Ecto neural progenitor cell (in vitro differentiated cells): ENCODE measurements around the gene SERPINB1.
"Not testable (repeated sequence)": the region's sequence is repeated elsewhere in the genome, so short reads cannot be mapped to it uniquely, and the experiment has no call there.

Source experiments
- DNase-seq: peaks from one replicate; pipeline ENCODE4 v3.0.0-alpha.2; 2018; ENCODE audit warnings: low spot score

SERPINB1 gene

DNA sequence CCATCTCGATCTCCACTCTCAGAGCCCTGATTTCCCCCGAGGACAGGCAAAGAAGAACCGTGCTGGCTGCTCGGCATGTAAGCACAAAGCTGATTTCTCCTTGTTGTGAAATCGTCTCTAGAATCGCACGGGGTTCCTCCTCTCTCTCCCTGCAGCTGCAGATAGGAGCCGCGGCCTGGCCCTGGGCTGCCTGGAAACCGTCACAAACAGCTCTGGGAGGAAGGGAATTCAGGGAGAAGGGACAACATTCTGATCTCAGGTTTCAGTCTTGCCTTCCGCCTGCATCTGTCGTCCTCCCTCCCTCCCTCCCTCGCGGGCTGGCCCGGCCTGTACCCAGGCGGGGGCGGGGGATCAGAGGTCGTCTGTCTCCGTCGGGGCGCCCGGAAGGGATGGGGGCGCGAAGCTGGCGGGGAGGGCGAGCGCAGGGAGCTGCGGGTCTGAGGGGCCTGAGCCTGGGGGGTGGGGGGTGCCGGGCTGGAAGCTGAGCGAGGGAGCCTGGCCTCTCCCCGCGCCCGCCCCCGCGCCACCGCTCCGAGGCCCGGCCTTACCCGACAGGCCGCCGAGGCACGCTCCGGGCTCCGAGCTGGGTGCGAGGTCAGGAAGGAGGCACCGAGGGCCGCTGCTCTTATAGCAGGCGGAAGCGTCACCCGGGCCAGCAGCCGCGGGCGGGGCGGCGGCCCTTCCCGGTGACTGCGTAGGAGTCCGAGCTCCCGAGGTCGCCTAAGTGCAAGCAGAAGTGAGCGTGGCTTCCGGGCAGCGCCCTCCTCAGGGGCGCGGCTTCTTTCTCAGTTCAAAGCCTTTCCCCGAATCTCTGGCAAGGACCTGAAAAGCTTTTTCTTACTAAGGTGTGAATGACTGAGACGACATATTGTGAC lies at the start of gene SERPINB1:
SERPINB1 (minus strand) TSS at position 600 of the 875 bp plus-strand sequence. CDS start 1,277 bp downstream, outside the sequence.
- peak; percentile 90 for DNase-seq

DNA sequence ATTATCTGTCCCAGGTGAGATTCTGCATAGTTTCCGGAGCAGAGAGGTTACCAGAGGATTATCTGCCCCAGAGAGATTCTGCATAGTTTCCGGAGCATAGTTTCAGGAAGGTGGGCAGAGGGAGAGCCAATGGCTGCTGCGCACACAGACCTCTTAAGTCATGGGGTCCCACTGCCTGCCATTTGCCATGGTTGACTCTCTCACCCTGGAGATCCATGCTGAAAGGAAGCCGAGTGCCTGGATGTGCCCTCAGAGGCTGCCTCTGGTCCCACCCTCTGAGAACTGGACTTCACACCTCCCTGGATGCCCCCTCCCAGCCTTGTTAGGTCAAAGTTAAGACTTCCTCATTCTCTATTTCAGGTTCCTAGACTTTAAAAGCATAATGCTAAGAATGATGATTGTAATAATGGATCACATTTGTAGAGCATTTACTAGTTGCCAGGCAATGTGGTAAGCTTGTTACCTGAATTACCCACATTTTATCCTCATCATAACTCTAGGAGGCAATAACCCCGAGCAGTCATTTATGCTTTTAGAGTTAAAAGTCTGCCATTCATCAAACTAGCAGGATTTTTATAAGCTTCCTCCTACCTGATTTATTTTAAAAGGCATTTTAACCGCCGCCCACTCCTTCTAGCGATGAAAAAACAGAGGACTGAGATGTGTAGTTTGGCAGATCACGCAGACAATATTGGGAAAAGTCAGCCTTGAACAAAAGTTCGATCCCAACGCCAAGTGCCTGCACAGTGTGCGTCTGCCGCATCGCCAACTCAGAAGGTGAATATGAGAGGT lies 49.5 kb upstream of the SERPINB1 start:
- DNase-seq: no peak

DNA sequence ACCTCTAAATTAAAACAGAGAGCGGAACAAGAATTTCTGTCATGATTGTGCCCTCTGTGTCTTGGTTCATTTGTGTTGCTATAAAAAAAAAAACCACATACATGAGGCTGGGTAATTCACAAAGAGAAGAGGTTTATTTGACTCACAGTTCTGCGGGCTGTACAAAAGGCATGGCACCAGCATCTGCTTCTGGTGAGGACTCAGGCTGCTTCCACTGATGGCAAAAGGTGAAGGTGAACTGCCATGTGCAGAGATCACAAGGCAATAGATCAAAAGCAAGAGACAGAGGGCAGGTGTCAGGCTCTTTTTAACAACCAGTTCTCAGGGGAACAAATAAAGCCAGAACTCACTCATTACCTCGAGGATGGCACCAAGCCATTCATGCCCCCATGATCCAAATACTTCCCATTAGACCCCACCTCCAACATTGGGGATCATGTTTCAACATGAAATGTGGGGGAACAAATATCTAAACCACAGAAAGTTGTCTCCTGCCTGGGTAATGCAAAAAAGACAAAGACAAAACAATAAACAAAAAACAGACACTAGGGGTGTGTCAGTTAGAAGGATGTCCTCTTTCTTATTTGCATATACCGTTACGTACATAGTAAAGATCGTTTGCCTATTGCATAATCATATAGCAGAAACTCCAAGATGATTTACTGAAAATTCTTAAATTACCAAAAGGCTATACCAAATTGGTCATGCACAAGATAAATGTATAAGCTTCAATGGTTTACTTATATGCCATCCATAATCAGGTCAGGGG lies 44.5 kb upstream of the SERPINB1 start:
- no peak for DNase-seq

DNA sequence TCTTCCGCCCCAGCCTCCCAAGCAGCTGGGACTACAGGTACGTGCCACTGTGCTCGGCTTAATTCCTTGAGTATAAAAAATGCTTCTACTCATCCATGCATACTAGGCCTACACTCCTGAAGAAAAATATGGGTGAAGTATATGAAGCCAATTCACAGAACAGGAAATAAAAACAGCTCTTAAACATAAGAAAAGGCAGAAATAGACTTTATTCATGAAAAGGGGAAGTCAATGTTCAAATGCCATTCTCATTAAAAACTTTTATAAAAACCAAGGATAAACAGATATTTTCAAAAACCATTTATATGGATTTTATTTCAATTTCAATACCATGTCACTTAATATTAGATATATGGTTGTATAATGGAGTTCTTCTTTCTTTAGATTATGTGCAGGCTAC lies 43.1 kb upstream of the SERPINB1 start:
- DNase-seq: no peak

DNA sequence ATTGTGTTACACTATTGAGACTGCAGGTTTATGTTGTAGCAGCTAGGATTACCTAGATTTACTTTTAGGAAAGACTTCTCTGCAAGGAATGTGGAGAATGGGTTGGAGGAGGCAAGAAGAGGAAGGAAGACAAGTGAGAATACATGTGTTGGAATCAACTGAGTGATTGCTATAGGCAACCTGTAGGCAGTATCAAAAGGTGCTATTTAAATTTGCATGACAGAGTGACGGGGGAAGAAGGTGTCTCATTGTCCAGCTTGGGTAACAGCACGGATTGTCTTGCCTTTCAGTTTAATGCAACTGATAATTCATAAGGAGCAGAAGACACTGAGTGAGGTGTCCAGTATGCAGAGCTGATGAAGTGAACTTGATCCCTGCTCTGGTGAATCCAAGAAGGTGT lies 42.0 kb upstream of the SERPINB1 start:
- no peak for DNase-seq

DNA sequence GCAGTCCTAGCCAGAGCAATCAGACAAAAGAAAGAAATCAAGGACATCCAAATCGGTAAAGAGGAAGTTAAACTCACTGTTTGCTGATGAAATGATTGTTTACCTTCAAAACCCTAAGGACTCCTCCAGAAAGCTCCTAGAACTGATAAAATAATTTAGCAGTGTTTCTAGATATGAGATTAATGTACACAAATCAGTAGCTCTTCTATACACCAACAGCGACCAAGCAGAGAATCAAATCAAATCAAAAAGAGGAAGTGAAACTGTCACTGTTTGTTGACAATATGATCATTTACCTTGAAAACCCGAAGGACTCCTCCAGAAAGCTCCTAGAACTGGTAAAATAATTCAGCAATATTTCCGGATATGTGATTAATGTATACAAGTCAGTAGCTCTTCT lies 39.8 kb upstream of the SERPINB1 start:
- DNase-seq: no peak

DNA sequence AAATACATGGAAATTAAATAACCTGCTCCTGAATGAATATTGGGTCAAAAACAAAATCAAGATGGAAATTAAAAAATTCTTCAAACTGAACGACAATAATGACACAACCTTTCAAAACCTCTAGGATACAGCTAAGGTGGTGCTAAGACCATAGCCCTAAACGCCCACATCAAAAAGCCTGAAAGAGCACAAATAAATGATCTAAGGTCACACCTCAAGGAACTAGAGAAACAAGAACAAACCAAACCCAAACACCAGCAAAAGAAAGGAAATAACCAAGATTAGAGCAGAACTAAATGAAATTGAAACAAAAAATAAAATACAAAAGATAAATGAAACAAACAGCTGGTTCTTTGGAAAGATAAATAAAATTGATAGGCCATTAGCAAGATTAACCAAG lies 38.5 kb upstream of the SERPINB1 start:
- not testable (repeated sequence) for DNase-seq

DNA sequence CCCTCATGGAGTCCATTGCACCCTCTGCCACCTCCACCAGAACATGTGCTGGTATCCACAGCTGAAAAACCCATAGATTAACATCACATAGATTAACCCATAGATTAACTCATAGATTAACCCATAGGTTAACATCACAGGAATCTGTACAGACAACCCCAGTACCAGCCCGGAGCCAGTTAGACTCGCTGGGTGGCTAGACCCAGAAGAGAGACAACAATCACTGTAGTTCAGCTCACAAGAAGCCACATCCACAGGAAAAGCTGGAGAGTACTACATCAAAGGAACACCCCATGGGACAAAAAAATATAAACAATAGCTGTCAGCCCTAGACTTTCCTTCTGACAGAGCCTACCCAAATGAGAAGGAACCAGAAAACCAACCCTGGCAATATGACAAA lies 36.3 kb upstream of the SERPINB1 start:
- DNase-seq: no peak

DNA sequence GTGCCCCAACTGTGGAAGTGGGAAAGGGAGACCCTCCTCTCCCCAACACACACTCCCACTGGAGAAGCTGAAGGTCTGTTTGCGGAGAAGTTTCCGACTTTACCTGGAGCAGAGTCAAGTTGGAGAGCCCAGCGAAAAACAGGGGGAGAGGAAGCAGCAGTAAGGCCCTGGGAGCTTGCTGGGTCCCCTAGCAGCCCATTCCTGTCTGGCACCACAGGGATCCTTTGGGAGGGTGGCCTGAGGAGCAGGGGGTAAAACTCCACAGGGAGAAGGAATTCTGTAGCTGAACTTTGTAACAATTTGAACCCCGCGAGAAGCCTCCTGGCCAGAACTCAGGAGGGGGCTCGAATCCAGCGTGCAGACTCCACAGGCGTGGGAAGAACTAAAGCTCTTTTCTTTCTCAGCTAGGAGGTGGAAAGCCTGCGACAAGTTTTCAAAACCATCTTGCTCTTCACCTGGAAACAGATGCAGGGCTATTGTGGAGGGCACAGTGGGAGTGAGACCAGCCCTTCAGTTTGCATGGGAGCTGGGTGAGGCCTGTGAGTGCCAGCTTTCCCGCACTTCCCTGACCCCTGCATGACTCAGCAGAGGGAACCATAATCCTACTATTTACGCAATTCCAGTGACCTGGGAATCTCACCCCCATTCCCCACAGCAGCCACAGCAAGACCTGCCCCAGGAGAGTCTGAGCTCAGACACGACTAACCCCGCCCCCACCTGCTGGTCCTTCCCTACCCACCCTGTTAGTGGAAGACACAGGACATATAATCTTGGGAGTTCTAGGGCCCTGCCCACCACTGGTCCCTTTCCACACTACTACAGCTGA lies 35.6 kb upstream of the SERPINB1 start:
- DNase-seq: no peak

DNA sequence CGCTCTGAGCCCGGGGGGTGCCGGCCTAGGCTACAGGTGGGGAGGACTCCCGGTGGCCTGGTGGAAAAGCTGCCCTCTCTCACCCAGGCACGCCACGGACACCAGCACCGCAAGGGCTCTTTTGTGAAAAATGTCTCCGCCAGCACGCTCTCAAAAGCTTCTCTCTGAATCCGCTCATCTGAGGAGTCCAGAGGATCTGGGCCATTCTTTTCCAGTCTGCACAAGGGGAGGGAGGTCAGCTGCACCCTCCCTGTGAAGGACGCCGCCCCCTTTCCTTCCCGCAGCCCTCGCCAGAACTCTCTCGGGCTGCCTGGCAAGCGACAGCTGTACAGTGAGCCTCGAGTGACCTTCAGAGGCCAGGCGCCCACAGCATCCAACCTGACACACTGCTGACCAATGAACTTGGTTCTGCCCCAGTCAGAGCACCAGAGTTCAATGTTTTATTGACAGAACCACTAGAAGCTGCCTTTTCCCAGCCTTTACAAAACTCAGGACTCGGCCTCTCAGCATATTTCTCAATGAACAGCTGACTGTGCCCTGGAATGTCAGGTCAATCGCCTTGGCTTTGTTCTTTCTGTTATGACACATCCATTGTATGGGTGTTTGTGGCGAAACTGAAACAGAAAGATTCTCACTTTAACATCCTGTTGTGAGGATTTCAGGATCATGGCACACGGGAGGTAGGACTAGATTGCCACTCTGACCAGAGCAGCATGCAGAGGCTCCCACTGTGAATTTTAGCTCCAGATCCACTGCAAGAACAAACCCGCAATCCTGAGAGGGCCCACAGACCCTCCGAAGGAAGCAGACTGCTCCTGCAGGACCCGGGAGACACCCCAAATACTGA lies 34.8 kb upstream of the SERPINB1 start:
- no peak for DNase-seq

DNA sequence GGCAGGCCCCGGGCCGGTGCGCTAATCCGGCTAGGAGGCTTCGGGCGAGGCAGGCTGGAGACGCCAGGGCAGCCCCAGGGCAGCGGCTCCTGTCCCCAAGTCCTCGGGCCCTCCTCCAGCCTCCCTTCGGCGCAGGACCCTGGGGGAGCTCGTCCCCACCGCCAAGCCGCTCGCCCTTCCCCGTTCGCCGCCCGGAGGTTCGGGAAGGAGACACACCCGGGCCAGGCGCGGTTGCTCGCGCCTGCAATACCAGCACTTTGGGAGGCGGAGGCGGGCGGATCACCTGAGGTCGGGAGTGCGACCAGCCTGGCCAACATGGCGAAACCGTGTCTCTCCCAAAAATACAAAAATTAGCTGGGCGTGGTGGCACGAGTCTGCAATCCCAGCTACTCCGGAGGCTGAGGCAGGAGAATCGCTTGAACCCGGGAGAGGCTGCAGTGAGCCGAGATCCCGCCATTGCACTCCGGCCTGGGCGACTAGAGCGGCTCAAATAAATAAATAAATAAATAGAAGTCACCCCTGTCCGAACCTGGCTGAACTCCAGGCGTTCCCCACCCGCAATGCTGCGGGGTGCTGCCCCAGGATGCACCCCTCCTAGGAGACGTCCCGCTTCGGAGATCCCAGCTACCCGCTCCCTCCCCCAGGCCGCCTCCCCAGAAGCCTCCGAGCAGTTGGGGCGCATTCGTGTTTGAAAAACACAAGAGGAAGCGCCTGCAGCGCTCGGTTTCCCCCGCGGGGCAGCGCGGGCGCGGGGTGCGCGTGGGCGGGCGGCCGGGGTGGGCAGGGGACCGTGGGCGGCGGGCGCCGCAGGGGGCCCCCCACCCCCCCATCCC lies 33.9 kb upstream of the SERPINB1 start:
- peak; percentile 74 for DNase-seq

DNA sequence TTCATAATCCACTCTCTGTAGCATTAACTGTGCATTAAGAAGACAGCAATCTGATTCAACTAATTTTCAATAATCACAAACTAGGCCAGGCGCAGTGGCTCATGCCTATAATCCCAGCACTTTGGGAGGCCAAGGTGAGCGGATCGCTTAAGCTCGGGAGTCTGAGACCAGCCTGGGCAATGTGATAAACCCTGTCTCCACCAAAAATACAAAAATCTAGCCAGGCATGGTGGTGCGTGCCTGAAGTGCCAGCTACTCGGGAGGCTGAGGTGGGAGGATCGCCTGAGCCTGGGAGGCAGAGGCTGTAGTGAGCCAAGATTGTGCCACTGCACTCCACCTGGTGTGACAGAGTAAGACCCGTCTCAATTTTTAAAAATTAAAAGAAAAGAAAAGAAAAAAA lies 32.0 kb upstream of the SERPINB1 start:
- DNase-seq: no peak

DNA sequence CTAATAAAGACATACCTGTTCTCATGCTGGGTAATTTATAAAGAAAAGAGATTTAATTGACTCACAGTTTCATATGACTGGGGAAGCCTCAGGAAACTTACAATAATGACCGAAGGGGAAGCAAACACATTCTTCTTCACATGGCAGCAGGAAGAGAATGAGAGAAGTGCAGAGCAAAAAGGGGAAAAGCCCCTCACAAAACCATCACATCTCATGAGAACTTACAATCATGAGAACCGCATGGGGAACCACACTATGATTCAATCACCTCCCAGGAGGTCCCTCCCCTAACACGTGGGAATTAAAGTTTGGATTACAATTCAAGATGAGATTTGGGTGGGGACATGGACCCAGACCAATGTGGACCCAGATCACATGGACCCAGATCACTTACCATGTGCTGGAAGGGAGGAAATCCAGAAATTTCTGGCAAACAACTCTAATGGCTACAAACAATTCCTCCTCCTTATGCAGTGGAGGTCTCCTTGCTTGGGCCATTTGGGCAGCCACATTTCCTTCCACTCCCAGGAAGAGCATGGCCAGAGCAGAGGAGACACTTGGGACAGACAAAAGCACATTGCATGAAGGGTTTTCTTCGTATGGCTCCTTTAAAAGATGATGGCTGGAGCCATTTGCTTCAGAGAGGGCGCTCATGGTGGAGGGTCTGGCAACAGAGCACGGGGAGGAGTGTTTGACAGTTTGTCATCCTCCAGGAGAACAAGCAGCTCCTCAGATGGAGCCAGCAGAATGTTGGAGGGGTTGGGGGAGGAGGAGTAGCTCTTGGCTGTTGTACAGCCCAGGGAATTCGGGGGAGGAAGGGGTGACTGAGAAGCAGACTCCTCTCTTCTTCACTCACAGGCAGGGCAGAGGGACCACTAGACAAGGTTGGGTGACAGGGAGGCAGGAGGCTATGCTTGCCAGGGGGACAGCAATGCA lies 31.0 kb upstream of the SERPINB1 start:
- DNase-seq: no peak

DNA sequence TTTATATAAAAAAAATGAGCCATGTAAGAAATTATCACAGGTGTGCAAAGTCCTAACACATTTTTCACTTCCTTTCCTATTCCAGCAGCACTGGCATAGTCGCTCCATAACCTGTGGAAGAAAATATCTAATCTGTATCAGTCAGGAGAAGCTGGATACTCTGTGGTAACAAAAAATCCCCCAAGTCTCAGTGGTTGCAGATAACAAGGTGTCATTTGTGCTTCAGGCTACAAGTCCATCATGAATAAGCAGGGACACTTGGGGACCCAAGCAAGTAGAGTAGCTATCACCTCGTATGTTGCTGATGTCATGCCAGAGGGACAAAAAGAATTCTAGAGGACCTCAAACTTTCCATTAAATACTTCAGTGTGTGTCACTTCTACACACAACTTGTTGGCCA lies 30.3 kb upstream of the SERPINB1 start:
- no peak for DNase-seq

DNA sequence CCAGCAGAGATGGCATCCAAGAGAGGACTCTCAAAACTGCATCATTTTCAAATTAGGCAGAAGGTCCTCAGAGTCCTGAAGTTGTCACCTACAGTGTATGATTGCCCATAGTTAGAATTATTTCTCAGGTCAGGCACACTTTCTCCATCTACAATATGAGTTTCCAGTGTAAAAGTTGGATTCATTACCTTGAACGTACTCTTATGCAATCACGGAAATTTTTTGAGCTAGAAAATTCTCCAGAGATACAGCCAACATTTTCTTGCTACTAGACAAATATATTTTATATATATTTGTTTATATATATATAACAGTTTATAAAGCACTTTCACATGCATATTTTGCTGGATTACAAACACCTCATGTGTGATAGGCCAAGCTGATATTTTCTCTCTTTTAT lies 29.4 kb upstream of the SERPINB1 start:
- DNase-seq: no peak

DNA sequence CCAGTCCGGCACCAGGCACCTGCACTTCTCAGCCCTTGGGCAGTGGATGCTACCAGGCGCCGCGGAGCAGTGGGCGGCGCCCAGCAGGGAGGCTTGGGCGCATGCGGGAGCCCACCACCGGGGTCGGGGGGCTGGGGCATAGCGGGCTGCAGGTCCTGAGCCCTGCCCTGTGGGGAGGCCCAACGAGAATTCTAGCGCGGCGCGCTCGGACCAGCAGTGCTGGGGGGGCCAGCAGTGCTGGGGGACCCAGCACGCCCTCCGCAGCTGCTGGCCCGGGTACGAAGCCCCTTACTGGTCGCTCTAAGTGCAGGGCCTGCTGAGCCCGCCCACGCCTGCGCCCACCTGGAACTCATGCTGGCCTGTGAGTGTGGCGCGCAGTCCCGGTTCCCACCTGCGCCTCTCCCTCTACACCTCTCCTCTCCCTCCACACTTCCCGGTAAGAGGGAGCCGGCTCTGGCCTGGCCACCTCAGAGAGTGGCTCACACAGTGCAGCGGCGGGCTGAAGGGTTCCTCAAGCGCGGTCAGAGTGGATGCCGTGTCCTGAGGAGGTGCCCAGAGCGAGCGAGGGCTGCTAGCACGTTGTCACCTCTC lies 28.5 kb upstream of the SERPINB1 start:
- DNase-seq: no peak

DNA sequence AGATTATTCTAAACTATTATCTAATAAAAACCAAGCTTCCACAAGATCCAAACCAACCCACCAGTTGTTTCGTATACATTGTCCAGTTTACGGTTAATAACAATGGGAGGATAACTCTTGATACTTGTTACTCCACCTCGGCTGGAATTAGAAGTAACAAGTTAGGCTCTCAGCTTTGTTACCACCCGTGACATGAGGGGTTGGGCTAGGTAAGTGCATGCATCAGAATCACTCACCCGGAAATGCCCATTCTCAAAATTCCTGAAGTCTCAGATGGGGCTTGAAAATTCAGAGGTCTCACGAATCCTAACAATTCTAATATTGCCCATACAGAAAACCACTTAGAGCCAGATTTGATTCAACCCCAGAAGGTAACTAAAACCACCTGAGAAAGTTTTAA lies 27.0 kb upstream of the SERPINB1 start:
- DNase-seq: no peak

DNA sequence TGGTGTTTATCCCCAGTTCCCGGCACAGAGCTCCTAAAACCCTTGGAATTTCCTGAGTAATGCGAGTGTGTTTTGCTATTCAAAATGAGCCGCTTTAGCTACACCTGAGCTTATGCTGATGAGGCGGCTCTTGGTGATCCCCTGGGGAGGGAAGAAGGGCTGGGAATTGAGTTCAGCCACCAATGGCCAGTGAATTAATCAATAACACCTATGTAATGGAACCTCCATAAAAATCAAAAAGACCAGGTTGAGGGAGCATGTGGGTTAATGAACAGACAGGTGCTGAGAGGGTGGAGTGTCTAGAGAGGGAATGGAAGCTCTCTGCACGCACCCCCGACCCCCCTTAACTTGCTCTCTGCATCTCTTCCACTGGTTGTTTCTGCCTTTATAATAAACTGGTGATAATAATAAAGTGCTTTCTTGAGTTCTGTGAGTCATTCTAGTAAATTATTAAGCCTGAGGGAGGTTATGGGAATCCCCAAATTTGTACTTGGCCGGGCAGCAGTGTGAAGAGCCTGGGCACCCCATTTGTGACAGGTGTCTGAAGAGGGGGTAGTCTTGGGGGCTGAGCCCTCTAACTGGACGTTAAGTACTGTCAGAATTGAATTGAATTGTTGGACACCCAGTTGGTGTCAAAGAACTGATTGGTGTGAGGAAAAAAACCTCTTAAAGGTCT lies 24.6 kb upstream of the SERPINB1 start:
- DNase-seq: no peak
